HG02981 (cell line): ENCODE measurements around the gene FAM186B.

Source experiments
- ATAC-seq: cut with Tn5 transposase; IDR thresholded peaks from one replicate; pipeline ENCODE4 v1.9.1; 2021; ENCODE audit warnings: mild to moderate bottlenecking, moderate library complexity; ENCODE audit not compliant: unreplicated experiment

Gene FAM186B

DNA sequence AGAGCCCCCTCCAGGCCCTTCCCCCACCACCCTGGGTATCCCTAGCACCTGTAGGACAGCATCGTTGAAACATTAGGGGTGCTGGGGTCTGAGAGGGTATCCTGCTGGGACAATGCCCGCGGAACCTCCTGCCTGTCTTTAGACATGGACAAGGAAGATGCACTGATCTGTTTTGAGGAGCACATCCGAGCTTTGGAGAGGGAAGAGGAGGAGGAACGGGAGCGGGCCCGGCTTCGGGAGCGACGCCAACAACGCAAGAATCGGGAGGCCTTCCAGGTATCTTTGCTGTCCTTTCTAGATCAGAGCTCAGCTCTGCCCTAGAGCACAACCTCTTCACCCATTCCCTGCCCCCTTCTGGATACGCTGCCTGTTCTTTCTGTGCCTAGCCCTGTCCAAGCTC lies 31.1 kb upstream of the FAM186B start:
- no peak for ATAC-seq

DNA sequence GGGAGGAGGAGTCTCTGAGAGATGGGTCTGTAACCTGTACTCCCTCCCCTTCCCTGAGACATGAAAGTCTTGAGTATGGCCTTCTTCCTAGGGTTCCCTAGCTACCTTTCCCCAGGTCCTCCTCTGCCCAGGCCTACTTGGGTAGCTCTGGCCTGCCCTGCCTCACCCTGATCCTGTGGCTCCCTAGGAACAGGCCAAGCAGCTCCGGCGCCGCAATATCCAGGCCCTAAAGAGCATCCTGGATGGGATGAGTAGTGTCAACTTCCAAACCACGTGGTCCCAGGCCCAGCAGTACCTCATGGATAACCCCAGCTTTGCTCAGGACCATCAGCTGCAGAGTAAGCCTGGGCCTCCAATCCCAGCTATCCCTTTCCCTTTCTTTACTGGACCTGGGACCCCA lies 30.2 kb upstream of the FAM186B start:
- ATAC-seq, result no peak

DNA sequence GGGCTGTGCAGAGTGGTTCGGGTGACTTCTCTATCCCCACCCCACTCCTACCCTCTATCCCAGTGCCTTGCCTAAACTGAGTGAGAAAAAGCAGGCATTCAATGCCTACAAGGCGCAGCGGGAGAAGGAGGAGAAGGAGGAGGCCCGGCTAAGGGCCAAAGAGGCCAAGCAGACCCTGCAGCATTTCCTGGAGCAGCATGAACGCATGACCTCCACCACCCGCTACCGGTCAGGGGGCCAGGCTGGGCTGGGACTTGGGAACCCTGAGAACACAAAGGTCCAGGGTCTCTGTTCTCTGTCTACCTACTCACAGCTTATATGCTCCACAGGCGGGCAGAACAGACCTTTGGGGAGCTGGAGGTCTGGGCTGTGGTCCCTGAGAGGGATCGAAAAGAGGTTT lies 29.6 kb upstream of the FAM186B start:
- ATAC-seq, result no peak

DNA sequence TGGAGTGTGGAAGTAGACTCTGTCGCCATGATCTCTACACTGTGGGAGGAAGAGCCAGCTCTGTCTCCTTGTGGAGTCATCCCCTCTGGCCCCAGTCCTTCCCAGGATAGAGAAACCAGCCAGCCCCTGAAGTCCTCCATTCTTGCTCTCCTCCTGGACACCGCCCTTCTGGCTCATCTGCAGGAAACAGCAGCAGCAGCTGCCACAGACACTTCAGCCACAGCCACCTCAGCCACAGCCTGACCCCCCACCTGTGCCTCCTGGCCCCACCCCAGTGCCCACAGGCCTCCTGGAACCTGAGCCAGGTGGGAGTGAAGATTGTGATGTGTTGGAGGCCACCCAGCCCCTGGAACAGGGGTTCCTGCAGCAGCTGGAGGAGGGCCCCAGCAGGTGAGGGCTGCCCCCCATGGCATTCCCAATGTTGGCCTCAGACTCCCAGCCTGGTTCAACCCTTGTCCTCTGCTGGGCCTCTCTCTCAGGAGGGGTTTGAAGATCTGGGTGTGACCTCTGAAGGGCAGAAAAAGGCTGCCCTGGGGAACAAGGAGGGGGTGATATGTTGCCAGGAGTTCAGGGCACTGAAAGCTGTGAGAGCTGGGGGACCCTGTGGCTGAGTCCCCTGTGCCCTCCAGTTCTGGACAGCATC lies 28.4 kb upstream of the FAM186B start:
- ATAC-seq, result no peak

DNA sequence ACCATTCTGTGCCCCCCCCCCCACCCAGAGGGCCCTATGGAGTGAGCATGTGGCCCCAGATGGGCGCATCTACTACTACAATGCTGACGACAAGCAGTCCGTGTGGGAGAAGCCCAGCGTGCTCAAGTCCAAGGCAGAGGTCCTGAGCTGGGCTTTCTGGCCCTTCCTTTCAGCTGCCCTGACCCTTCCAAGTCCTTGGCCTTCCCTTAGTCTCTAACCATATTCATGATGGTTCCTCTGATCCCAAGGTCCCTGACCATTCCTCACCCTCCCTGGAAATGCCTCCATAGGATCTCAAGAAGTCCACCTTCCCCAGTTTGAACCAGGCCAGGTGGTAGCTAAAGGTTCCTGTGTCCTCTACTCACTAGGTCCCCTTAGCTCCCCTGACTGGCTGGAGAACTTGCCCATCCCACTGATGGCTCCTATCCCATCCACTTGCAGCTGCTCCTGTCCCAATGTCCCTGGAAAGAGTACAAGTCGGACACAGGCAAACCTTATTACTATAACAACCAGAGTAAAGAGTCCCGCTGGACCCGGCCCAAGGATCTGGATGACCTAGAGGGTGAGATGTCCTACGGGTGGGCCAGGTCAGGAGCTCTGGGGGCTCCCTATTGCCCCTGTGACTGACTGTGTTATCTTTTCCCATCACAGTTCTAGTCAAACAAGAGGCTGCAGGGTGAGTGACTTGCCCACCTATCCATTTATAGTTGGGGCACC lies 27.7 kb upstream of the FAM186B start:
- ATAC-seq, result no peak

DNA sequence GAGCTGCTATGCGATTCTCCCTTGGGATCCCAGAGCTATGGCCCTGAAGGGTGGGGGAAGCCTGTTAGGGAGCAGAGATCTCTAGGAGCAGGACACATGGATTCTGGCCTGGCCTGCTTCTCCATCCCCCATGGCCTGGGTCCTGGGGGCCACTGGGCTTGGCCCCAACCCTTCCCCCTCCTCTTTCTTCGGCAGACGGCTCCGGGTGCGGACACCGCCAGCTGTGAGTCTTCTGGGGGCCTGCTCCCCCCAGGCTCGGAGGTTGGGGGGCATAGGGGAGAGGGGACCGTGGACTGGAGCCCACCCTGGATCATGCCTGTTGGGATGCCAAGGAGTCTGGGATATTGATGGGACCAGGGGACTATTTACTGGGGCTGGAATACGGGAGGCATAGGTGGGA lies 27.0 kb upstream of the FAM186B start:
- no peak for ATAC-seq

DNA sequence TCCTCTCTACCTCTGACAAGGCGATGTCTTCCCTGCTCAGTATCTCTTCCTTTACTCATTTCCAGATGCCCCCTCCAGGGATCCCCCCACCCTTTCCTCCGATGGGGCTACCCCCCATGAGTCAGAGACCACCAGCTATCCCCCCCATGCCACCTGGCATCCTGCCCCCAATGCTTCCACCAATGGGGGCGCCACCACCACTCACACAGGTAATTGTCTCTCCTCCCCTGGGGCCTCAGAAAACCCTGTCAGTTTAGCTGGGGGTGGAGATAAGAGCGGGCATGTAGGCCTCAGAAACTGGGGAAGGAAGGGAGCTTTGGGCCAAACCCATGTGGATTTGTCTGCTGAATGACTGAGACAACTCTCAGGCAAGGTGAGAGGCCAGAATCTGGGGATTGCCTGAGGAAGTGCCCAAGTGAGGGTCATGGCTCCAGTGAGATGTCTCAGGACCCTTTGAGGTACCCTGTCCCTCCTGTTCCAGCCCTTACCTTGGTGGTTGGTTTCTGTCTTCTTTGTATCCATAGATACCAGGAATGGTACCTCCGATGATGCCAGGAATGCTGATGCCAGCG lies 26.0 kb upstream of the FAM186B start:
- no peak for ATAC-seq

DNA sequence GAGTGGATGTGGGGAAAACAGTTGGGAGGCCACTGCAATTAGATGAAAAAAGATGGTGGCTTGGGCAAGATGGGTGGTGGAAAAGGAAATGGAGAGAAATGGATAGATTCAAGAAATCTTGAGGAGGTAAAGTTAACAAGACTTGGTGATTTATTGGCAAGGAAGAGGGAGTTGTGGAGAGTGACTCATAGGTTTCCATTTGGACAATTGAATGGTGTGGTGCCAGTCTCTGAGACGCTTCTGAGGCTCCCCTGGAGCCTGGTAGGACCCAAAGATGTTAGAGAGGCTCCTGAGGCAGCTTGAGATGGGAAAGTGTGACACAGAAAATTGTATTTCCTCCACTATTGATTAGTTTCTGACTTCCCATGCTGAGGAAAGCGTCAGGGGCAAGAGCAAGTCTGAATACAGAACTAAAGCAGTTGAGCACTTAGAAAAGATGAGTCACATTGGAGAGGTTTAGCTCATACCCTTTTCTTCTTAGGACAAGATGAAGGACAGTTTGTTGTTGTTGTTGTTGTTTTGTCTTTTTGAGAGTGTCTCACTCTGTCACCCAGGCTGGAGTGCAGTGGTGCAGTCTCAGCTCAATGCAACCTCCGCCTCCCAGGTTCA lies 22.4 kb upstream of the FAM186B start:
- no peak for ATAC-seq

DNA sequence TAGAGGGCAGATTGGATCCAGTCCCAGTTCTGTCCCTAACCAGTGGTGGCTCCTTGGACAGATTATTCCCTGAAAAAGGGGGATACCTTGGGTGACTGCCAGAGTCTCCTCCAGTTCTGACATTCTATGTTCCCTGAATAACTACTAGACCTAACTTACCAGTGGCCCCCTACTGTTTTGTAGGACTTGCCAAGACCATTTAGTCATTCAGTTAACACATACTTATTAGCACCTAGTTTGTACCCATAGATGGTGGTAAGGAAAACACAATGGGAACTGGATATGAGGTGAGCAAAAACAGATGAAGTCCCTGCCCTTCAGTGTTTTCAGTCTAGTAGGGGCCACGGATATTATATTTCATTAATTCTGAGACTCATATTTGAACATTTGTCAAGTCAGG lies 21.4 kb upstream of the FAM186B start:
- no peak for ATAC-seq

DNA sequence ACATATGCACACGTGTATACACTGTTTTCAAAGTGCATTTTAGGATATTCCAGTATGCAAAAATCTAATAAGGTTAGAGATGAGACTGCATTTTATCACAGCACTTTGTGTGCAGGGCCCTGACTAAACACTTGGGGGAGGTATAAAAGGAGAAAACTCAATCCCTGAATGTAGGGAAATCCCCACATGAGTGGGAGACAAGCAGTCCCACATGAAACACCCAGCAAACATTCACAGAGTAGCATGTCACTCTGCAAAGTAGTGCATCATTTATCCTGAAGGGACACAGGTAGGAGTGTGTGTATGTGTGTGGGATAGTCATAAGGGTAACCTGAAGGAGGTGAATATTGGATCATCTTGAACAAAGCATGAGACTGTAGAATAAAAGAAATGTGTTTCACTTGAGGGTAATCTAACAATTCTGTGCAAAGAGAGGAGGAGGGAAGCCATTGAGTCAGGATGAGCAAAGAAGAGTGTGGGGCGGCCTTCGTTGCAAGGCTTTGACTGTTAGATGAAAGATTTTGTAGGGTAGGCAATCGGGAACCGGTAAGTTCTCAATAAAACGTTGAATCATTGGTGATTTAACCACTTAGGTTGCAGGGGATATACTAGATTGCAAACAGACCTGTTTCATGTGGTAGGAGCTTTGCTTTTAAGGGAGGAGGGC lies 20.9 kb upstream of the FAM186B start:
- ATAC-seq, result no peak

DNA sequence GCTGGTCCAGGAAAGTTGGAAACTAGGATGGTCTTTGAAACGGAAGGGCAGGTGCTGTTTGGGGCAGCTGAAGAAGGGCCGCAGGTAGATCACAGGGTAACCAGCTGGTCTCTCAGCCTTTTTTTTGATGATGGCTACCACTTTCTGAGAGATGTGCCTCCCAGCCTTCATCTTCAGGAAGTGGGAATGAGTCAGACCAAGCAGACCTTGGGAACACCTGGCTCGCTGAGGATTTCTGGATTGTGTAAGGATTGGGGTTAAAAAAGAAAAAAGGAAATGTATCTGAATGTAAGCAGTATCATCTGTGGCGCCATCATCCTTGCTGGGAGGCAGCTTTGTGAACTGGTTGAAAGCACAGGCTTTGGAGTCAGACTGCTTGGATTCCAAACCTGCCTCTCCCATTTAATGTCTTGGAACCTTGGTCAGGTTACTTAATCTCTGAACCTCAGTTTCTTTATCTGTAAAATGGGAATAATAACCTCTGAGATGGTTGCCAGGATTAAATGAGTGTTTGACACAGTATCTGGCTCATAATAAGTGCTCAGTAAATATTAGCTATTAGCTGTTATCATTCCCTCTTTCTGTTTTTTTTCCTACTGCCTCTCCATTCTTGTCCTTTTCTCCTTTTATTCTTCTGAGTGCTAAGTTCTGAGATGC lies 19.6 kb upstream of the FAM186B start:
- no peak for ATAC-seq

DNA sequence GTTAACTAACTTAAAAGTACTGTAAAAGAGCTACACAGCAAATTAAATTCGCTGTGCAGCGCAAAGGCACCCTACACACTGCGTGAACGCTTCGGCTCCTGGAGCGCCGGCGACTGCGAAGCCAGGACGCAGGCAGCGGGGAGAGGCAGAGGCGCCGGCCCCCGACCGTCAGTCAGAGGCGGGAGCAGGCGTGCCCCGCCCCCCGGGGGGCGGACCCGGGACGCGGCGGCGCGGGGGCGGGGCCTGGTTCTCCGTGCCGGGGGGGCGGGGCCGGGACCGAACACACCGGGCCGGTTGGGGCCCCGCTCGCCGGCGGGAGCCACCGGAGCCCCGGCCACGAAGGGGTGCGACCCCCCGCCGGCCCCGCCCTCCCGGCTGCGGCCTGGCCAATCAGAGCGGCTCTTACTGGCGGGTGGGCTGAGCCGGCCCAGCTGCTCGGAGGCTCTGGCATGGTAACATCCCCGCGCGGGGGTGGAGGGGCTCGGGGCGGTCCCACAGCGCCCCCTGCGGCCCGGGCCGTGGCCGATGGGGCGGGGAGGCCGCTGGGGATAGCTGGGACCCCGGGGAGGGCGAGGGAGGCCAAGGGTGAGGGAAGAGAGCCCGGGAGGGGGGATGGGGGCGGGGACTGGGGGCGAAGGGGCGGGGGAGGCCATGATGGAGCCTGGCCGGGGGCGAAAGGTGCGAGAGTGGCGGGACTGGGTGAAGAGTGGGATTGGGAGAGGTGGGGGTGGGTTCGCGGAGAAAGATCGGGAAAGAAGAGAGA lies 17.9 kb upstream of the FAM186B start, which contains the start of gene PRPF40B:
PRPF40B (plus strand) TSS at position 420 of the 763 bp plus-strand sequence; CDS start at position 450, 30 bp downstream.
- peak; percentile 73 for ATAC-seq

DNA sequence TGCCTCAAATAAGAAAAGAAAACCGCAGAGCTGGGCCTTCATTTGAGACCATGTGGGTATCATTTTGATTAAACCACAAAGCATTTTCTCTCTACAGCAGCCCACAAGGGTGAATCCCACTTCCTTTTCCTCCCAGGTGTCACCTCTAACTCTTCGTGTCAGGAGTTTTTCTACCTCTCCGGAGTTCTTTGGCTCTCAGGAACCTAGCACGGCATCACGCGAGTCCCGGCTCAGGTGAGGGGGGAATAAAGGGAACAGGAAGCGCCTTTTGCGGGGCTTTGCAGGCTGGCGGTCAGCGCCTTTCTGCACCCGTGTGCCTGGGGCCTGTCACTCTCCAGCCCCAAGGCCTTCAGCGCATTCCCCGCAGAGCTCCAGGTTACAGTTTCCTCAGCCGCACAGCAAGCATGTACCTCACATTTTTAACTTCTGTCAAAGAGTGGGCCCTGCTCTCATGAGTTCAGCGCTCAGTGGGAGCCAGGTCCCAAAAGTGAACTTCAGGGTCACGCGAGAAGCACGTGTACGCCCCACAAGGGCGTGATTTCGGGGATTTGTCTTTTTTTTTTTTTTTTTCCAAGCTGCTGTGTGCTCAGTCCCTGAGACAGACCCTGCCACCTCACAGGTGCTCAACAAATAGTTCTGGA lies 17.2 kb upstream of the FAM186B start:
- peak; percentile 31 for ATAC-seq

DNA sequence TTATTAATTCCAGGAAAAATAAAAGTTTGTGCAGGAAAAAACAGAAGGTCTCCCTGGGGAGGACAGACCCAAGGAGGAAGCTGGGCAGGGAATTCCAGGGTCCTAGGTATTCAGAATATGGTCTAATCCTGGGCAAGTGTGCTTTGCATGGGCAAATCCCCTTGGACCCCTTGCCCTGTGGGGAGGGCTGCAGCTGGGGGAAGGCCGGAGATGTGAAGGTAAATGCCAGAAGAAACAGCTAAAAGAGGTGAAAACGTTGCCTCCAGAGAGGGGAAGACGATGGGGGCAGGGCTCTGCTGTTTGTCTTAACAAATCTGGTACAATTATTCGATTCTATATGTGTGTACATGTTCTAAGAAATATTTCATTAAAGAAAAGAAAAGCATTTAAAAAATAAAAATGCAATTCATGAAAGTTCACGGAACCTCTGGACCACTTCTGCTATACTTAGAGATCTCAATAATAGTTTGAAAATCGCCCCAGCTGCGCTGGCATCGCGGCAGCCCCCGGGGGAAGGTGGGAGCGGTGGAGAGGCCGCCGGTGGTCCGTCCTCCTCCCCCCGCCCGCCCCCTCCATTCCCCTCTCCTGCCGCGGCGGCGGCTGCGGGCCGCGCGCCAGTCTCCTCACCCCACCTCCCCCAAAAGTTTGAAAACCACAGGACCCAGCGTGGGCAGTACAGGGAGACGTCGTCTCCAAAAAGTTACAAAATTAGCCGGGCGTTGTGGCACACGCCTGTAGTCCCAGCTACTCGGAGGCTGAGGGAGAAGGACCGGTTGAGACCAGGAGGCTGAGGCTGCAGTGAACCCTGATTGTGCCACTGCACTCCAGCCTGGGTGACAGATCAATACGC lies 16.4 kb upstream of the FAM186B start:
- ATAC-seq, result no peak

DNA sequence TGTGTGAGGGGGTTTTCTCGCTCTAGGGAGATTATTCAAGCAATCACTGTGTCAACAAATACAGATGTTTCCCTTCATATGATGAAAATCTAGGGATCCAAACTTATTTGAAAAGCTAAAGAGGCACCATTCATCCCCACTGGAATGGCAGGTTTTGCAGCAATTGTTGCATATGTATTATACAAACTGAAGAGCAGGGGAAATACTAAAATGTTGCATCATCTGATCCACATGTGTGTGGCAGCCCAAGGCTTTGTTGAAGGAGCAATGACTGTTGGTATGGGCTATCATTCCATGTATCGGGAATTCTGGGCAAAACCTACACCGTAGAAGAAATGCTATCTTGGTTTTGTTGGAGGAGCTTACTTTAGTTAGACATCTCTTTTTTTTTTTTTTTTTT lies 13.8 kb upstream of the FAM186B start:
- no peak for ATAC-seq

DNA sequence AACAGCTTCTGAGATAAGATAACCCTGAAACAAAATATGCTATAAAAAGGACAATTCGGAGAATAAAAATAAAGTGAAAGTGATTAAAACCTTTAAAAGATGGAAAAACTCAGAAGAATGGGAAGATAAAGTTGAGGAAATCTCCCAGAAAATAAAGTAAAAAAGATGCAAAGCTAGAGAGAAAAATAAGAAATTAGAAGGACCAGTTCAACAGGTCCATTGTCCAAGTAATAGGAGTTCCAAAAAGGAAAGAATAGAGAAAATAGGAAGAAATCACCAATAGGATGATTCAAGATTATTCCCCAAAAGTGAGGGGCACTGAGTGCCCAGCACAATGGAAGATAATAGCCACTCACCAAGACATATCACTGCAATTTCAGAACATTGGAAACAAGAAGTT lies 13.1 kb upstream of the FAM186B start:
- ATAC-seq, result no peak

DNA sequence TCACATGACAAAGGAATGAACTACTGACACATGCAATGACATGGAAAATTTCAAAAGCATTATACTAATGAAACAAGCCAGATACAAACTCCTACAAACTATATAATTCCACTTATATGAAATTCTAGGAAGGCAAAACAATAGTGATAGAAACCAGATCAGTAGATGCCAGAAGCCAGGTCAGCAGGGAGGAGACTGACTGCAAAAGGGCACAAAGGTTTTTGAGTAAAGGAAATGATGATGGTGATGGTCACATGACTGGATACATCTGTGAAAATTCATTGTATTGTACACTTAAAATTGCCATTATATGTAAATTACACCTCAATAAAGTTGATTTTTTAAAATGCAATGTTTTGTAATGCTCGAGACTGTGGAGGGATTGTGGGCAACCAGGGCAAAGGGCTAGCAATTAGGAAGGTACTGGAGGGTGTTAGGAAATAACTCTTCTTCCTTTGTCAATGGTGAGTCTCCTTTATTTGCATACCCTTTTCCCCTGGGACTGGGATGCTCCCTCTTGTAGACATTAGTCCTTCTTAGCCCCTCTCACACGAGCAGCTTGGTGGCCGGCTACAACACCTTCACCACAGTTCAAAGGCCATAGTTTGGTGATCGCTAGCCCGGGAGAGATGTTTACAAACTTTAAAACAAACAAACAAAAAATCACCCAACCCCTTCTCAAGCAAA lies 11.2 kb upstream of the FAM186B start:
- no peak for ATAC-seq

DNA sequence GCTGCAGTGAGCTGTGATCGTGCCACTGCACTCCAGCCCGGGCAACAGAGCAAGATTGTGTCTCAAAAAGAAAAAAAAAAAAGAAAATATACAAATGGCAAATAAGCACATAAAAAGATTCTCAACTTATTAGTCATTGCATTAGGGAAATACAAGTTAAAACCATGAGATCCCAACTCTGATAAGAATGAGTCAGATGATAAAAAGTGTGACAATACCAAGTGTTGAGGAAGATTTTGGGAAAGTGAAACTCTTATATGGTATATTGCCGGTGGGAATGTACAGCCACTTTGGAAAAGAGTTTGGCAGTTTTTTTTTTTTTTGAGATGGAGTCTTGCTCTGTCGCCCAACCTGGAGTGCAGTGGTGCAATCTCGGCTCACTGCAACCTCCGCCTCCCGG lies 10.3 kb upstream of the FAM186B start:
- ATAC-seq, result no peak
